SIG-M5 (cell line): ENCODE data around the gene PROSER3.

Experiments
- DNase-seq: peaks from one replicate; lab custom pipeline; 2025; lab: John Stamatoyannopoulos, UW

Gene PROSER3

DNA sequence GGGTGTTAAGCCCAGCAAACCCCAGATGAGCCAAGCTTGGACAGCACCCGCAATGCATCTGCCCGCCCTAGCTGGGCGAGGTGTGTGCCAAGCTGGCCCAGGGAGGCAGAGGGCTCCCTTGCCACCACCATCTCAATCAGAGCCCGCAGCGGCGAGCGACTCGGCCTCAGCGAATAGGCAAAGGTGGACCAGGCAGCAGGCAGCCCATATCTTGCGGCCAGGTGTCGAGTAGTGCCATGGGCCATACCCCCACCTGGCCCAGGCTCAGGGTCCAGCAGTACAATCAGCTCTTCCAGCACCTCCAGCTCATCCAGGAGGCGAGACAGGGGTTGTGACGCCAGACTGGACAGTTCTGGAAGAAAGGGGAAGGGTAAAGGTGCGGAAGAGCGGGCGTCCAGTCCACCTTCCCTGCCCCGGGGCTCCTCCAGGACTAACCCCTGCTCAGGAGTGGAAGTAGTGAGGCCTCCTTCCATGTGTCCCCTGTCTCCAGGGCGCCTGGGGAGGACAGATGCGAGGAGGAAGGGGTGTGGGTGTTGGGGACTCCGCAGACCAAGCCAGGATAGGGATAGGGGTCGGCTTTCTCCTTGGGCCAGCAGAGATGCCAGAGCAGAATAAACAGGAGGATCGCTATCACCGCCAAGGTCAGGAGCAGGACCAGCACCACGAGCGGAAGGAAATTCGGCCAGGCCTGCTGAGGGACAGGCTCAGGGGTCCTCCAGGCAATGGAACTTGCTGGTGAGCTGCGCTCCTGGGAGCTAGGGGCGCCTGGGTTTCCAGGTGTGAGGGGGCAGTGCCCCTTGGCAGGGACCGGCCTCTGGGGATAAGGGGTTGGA lies 18.5 kb upstream of the PROSER3 start:
- DNase-seq = no peak

DNA sequence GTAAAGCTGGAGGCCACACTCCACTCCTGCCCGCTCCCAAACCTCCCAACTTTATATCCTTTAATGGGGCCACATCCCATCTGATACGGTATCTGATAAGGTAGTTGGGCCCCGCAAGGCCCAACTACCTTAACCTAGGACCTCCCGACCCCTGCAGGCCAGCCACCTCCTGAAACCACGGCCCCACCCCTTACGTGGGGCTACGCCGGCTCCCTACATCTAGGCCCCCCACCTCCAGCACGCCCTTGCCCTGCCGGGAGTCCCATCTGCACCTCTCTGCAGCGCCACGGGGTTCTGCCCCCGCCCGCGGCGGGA lies 17.9 kb upstream of the PROSER3 start:
- DNase-seq = no peak

DNA sequence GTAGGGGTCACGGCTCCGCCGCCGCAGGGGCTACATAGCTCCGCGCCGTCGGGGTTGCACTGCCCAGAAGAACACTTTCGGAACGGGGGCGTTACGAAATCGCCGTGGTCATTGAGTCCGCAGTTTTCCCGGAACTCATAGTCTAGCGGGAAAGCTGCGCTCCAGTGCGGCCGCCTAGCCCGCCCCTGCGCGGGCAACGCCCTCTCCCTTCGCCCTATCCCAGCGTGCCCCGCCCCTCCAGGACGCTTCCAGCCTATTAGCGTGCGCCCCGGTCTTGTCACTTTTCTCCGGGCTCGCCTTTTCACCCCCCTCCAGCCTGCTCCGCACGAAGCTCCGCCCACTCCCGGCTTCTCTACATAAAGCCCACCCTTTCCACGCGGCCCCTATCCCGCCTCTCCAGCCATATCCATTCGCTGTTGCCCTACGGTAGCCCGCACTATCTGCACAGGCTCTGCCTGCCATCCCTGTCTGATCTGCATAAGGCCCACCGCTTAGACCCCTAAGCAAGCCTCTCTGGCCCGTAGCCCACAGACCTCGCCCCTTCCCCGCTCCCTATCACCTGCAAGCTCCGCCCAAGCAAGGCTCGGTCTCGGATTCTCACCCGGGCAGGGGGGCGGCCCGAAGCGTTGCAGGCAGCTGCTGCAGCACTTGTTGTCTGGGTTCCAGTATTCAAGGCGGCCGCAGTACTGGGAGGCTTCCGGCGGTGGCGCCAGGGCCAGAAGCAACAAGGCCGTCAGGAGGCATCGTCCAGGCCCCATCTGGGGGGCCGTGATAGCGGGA lies 17.4 kb upstream of the PROSER3 start:
- peak; percentile 78 for DNase-seq

DNA sequence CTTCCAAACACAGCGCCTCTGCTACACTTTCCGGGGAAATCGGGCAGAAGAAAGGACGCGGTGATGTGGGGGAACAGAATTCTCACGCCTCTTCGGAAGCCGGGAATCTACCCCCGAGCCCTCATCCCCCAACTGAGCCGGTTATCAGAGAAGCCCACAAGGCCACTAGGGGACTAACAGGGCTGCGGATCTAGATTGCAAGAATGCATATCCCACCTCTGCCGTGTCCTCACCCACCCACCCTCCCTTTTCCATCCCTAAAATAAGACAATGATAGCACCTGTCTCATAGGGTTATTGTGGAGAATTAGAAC lies 16.8 kb upstream of the PROSER3 start:
- no peak for DNase-seq

DNA sequence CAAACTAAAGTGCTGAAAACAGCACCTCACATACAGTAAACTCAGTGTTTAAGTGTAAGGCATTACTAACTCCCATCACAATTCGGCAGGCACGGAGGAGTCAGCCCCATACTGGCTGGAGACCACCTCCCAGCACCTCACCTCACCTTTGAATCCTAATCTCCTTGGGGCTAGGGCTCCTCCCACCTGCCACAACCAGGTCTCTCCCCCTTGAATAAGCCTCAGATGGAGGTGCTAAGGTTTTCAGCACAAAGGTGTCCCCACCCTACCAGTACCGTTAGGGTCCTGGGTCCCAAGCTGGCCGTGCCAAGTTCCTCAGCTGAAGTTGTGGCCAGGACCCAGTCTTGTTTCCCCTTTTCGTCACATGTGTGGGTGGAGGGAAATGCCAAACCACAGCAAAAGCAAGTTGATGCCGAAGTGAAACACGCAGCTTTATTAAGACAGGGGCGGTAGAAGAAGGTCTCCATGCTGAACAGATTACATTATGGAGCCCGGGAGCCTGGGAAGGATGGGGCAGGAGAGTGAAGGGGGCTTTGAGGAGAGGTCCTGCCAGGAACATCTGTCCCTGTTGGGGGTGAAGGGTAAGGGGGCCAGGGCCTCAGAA lies 15.8 kb upstream of the PROSER3 start, which contains the start of gene IGFLR1:
Gene IGFLR1 (minus strand): TSS at position 332 of the 604 bp plus-strand sequence. CDS start 1,272 bp downstream, outside the sequence.
- DNase-seq = no peak

DNA sequence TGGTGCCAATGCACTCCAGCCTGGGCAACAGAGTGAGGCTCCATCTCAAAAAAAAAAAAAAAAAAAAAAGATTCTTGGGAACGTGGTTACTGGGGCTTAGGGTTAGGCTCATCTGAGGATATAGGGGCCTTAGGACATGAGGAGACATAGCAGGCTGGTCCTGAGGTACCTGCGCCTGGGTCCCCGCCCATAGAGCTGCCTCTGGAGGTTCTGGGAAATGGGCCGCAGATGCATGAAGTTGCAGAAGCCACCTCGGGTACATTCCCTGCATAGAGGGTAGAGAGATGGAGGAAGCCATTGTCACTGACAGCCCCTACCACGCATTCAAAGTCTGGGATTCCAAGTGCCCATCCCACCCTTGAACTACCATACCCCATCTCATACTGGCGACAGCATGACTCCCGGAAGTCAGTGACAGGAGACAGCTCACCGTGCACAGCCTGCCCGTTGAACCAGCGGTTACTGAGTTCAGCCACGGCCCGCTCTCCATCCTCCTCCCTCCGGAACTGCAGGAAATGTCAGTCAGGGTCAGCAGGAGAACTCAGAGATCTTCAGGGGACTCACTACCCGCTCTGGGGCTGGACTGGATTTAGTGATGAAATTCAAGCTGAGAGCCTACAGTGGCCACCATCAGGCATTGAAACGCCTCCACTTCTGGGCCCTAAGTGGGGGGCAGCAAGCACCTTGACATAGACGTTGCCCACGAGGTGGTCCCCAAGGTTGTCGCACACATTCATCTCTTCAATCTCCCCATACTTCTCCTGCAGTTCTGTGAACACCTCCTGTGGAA lies 14.1 kb upstream of the PROSER3 start:
- no peak for DNase-seq

DNA sequence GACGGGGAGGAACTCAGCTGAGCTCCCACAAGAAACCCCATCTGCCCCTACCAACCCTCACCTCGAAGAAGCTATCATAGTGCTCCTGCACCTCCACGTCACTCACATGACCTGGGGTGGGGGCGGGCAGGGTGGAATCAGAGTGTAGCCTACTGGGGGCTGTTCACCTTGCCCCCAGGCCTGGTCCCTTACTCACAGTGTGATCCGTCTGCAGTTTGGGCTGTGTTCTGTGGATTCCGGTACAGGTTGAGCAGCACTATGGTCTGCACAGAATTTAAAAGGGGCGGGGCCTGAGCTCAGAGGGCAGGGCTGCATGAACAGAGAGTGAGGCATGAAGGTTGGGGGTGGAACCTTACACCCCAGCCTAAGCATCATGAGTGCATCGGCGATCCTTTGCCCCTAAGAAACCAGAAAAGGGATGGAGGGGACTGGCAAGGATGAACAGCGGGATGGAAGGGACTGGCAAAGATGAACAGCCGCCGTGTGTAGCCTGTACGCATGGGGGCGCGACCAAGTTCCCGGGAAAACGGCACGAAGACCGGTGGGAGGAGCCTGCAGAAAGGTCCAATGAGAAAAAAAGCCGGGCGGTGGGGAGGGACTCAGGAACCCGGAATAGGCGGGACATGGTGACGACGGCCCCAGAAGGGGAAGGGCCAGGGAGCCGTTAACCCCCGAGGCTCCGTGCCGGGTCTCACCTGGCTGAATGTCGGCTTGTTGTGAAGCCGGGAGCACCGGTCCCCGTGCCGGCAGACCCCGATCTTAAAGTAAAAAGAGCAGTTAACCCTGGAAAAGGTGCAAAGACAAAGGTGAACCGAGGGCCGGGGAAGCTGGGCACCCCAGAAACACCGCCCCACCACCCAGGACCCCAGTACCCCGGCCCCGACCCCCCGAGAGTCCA lies 13.3 kb upstream of the PROSER3 start:
- peak; percentile 61 for DNase-seq

DNA sequence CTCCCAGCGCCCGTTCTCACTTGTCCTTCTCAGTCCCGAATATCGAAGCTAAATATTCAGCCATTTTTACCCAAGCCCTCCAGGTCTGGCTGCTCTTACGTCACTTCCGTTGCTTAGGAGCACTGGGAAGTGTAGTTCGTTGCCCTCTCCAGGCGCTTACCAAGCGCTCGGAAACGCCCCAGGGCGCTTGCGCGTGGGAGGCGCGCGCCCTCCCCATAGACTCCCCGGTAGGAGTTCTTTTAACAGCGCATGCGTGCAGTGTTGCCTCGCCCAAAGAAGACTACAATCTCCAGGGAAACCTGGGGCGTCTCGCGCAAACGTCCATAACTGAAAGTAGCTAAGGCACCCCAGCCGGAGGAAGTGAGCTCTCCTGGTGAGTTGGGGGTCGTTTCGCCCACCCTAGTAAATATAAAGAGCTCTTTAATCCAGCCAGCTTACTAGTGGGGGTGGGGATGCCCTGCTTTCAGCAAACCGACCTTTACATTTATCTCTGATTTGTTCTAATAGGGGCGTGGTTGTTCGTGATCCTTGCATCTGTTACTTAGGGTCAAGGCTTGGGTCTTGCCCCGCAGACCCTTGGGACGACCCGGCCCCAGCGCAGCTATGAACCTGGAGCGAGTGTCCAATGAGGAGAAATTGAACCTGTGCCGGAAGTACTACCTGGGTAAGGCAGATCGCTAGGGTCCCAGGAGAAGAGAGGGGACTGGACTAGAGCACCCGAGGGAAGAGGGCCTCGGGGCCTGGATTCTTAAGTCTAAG lies 12.5 kb upstream of the PROSER3 start, which contains the start of the genes PSENEN and U2AF1L4:
Gene PSENEN (plus strand): TSS at position 324 of the 759 bp plus-strand sequence. CDS start 280 bp downstream, at position 604.
Gene U2AF1L4 (minus strand): TSS at position 91 of the 759 bp plus-strand sequence. CDS start 27 bp downstream, at position 64.
- peak; percentile 77 for DNase-seq

DNA sequence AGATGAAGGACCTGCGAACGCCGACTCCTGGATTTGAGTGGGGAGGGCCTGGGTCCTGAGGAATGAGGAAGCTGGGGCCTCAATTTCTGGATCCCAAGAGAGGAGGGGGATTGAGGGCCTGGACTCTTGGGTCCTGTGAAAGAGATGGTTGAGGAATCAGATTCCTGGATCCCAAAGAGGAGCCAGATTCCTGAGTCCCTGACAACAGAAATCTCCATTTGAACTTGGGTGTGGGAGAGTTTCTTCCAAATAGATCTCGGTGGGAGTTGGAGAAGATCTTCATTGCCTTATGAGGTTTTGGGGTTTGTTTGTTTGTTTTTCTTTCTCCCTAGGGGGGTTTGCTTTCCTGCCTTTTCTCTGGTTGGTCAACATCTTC lies 11.9 kb upstream of the PROSER3 start:
- no peak for DNase-seq

DNA sequence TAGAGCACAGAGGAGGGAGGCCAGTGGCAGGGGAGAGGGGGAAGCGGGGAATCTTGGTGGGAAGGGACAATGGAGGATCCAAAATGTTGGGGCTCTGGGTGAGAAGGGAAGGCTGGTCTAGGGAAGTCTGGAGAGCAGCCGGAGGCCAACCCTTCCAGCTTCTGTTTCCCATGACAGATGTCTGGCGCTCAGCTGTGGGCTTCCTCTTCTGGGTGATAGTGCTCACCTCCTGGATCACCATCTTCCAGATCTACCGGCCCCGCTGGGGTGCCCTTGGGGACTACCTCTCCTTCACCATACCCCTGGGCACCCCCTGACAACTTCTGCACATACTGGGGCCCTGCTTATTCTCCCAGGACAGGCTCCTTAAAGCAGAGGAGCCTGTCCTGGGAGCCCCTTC lies 11.4 kb upstream of the PROSER3 start:
- no peak for DNase-seq

DNA sequence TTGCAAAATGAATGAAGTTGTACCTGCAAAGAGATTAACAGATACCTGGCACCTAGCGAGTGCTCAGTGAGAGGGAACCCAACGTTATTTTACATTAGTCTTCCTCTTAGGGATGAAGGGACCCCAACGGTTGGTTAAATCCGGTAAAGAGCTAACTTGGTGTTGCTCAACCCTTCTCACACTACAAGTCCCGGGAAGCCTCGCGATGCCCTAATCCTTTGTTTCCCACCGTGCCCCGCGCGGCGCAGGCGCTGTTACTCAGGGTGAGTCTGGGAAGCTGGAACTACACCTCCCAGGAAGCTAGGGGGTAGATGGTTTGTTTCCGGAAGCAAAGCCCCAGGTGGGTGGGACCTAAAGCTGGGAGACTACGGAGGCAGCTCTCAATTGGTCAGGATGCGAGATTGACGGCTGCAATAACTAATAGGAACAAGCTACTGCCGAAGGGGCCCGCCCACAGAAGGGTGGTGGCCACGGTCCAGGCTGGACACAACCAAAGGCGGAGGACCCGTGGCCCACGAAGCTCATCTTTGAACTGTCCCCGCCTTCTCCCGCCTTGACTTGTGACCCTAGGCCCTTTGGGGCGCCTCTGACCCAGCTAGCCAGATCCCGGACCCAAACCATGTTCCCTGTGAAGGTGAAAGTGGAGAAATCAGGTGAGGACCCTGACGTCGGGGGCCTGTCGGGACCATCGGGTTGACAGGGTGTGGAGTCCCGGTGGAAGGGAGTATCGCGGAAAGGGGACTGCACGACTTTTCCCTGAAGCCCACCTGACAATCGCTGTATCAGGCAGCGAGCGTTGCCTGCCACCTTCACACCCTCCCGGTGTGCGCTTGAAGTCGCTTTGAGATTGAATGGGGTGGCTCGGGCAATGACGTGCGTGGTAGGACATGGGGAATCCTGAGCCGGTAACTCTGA lies 9.6 kb upstream of the PROSER3 start, which contains the start of gene LIN37:
Gene LIN37 (plus strand): TSS at position 471 of the 915 bp plus-strand sequence. CDS start 149 bp downstream, at position 620.
- DNase-seq = peak; percentile 94

DNA sequence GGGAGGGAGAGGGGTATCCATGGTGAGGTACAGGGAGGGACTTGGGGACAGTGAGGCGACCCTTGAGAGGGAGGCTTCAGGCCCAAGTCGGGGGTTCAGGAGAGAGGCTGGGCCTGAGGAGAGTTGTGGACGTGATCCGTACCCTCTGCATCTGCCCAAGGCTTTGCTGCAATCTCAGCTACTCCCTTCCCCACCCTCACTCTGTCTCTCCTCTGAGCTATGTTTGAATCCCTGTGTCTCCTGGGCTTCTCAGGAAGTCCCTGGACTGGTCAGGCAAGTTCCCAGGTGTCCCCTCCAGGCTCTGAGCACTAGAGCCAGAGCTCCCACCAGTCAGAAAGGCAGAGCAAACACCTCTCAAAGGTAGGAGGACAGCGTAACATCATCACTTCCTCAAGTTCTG lies 7.8 kb upstream of the PROSER3 start:
- DNase-seq = no peak

DNA sequence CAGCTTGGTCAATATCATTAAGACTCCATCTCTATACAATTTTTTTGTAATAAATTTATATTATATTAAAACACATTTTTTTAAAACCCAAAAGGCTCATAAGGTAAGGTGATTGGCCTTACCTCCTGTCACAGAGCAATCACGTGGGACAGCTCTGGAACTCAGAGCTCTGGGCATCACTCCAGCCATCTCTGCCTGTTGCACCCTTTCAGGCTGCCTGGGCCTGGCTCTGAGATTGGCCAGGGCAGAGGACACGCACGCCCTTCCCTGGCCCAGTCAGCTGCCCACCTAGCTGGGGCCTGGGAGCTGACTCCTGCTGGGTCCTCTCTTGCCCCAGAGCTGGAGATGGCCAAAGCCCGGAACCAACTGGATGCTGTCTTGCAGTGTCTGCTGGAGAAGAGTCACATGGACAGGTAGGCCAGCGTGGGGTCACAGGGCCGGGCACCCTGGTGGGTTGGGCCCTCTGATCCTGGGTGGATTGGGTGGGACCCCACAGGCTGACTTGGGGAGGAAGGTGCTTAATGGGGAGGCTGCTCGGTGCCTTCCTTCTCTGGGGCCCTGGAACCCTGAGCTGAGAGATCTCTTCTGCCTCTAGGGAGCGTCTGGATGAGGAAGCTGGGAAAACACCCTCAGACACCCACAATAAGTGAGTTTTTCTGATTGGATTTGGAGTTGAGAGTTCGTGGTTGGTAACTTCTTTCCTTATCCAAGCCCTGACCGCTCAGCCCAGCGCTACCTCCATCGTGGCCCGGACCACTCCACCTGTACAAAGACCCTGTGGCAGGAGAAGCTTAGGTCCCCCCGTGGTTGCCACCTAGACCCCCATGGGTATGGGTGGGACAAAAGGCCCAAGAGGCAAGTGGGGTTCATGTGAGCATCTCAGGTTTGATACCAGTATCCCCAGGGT lies 5.9 kb upstream of the PROSER3 start:
- no peak for DNase-seq

DNA sequence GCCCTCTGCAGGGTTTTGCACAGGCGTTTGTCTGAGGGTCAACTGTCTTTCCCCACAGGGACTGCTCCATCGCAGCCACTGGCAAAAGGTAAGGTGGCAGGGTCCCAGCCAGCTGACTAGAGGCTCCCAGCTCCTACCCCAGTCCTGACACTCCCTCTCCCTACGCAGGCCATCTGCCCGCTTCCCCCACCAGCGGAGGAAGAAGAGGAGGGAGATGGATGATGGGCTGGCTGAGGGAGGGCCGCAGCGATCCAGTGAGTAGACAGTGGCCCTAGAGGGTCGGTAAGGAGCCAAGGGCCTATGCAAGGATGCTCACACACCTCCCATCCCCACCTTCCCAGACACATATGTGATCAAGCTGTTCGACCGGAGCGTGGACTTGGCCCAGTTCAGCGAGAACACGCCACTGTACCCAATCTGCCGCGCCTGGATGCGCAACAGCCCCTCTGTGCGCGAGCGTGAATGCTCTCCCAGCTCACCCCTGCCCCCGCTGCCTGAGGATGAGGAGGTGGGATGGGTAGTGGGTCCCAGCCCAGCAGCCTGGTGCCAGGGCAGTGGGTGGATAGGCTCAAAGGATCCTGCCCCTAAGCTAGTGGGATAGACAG lies 5.1 kb upstream of the PROSER3 start:
- no peak for DNase-seq

DNA sequence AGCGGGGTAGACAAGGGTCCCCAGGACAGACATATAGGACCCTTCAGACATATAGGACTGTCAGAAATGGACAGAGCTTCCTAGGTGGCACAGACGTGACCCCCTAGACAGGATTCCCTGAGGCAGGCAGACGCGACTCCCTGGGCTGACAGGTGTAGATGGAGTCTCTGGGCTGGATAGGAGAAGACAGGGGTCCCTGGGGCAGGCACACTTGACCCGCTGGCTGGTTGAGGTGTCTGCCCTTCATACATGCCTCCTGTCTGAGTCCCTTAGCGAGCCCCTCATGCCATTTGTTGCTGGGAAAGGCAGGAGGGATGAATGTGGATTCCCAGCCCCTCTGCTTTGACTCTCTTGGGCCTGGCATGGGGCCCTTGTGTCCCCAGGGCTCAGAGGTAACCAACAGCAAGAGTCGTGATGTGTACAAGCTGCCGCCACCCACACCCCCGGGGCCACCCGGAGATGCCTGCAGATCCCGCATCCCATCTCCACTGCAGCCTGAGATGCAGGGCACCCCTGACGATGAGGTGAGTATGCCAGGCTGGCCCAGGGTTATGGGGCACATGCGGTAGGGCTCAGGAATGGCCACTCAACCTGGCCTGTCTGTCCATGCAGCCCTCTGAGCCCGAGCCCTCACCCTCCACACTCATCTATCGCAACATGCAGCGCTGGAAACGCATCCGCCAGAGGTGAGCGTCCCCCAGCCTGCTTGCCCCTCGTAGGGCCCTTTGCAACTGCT lies 4.2 kb upstream of the PROSER3 start:
- DNase-seq = no peak

DNA sequence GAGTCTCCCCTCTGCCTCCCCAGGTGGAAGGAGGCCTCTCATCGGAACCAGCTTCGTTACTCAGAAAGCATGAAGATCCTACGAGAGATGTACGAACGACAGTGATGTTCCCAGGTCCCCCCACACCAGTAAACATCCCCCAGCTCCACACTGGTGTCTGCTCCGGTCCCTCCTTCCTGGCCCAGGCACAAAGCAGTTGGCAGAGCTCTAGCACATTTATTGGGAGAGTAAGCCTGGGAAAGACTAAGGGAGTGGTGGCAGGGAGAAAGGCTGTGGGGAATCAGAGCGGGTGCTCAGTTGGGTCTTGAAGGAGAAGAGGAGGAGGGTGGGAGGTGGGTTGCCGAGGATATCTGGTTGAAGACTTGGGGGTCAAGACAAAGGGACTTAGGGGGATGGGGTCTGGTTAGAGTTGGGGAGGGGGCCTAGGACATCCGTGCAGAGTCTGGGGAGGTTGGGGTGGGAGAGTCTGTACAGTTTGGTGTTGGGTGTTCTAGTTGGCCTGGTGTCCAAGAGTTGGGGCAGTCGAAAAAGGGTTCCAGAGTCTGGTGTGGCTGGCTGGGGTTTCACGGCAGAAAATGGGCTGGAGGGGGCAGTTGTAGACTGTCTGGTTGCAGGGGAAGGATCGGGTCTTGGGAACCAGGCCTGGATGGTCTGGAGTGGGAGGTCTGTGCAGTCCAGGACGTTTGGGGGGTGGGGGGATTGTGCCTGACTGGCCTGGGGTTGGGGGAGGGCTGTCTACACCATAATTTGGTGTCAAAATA lies 3.4 kb upstream of the PROSER3 start:
- DNase-seq = no peak
